Loucy (cell line): ENCODE data around the gene SLC22A4.

Experiments
- CTCF ChIP-seq: fragments of 200-600 bp; sonication (generic); conservative IDR thresholded peaks from 2 replicates; pipeline ENCODE4 v1.5.1; 2014; ENCODE audit warnings: mild to moderate bottlenecking, antibody characterized with exemption, low read length
- EZH2phosphoT487 ChIP-seq: fragments of 200-600 bp; IDR thresholded peaks from 2 replicates; pipeline ENCODE4 v1.6.1; 2018; ENCODE audit warnings: antibody characterized with exemption, mild to moderate bottlenecking, moderate library complexity, borderline replicate concordance

DNA sequence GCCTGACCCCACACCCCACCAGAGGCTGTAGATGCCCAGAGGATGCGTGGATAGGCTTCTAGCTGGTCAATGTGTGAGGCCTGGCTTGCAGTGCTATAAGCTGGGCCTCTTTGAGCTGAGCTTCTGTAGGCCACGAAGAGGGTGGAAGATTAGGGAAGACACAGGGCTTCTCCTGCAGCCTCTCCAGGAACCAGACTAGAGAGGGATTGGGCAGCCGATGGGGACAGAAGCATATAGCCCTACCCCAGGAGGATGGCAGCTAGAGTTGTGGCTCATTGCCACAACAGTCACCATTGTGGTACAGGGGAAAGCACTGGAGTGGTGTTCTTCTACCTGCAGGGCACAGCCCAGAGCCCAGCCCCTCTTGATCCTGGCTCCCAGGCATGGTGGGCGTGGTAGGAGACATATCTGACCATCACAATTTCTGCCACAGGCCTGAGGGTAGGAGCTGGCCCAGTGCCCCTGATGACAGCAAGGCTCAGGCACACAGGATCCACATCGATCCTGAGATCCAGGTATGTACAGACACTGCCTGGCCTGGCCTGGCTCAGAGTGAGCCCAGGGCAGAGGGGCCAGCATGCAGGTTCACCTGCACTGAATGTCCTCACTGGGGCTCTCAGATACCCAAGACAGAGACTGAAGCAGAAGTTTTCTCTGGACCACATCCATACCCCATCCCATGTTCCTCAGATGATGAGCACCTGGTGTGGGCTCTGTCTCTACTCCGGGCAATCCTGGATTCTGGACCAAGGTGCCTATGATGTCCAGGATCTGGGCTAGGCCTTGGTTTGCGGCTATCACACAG, 28.0 kb upstream of the SLC22A4 start:
- no peak for TF ChIP-seq CTCF
- no peak for TF ChIP-seq EZH2phosphoT487
